HT1080 (cell line): Measurements from ENCODE around the gene NCOA7. TPM values are rescaled to one million over a fixed set of nuclear protein-coding genes. Genes with fewer than 3 reads are reported as not detected.
"Not testable (repeated sequence)": the region's sequence is repeated elsewhere in the genome, so short reads cannot be mapped to it uniquely, and the experiment has no call there.

Experiments
- DNase-seq: peaks from one replicate; pipeline ENCODE4 v3.0.0-alpha.2; 2015; ENCODE audit warnings: low read depth
- total RNA-seq: library from RNA; depleted of rRNA; stranded (reverse); fragments of >200 nt; shearing (Covaris generic); gene quantifications from 2 replicates; pipeline ENCODE4 v1.2.3, GENCODE V29; 2014

Gene NCOA7
- total RNA-seq, 1 experiment from 2014 or later: 5.0 TPM

- DNase-seq: no peak
Measured at GRCh38 chr6:125834348-125834747, 43.6 kb downstream of the NCOA7 start.

GRCh38 chr6:125835221-125835744, 44.5 kb downstream of the NCOA7 start:
- DNase-seq: no peak

GRCh38 chr6:125836466-125836865, 45.7 kb downstream of the NCOA7 start:
- DNase-seq: no peak

- peak; percentile 75 for DNase-seq
Measured at GRCh38 chr6:125839471-125839870, 48.7 kb downstream of the NCOA7 start.

- no peak for DNase-seq
Measured at GRCh38 chr6:125839879-125840278, 49.1 kb downstream of the NCOA7 start.

GRCh38 chr6:125841356-125842090, 50.8 kb downstream of the NCOA7 start:
- no peak for DNase-seq

GRCh38 chr6:125842091-125842626, 51.4 kb downstream of the NCOA7 start:
- DNase-seq: no peak

- no peak for DNase-seq
Measured at GRCh38 chr6:125843593-125843992, 52.8 kb downstream of the NCOA7 start.

GRCh38 chr6:125844989-125845388, 54.2 kb downstream of the NCOA7 start:
- no peak for DNase-seq

GRCh38 chr6:125846292-125847024, 55.7 kb downstream of the NCOA7 start:
- no peak for DNase-seq

GRCh38 chr6:125848286-125848685, 57.5 kb downstream of the NCOA7 start:
- not testable (repeated sequence) for DNase-seq

- DNase-seq: no peak
Measured at GRCh38 chr6:125850361-125850760, 59.6 kb downstream of the NCOA7 start.

- DNase-seq: no peak
Measured at GRCh38 chr6:125852587-125852986, 61.8 kb downstream of the NCOA7 start.

- DNase-seq: no peak
Measured at GRCh38 chr6:125853168-125853567, 62.4 kb downstream of the NCOA7 start.

GRCh38 chr6:125853756-125854155, 63.0 kb downstream of the NCOA7 start:
- DNase-seq: no peak

GRCh38 chr6:125854355-125854754, 63.6 kb downstream of the NCOA7 start:
- DNase-seq: no peak

- DNase-seq: no peak
Measured at GRCh38 chr6:125855783-125856182, 65.0 kb downstream of the NCOA7 start.

GRCh38 chr6:125857846-125858245, 67.1 kb downstream of the NCOA7 start:
- no peak for DNase-seq

- DNase-seq: peak; percentile 52
Measured at GRCh38 chr6:125858427-125859320, 67.9 kb downstream of the NCOA7 start.

GRCh38 chr6:125859727-125860126, 69.0 kb downstream of the NCOA7 start:
- DNase-seq: no peak

GRCh38 chr6:125863023-125863422, 72.3 kb downstream of the NCOA7 start:
- no peak for DNase-seq
